Fibroblast of pulmonary artery (primary cell): ENCODE measurements around the gene GAD2.

Experiments
- DNase-seq: peaks from one replicate; pipeline ENCODE4 v3.0.0-alpha.2; 2010; ENCODE audit warnings: low read depth
- H3K4me3 ChIP-seq: replicated peaks from 2 replicates; pipeline ENCODE4 v1.5.1; 2011; ENCODE audit warnings: low read depth, mild to moderate bottlenecking, control low read depth, low read length, moderate library complexity
- TF ChIP-seq, protein P1 (sequence below): IDR thresholded peaks from 2 replicates; pipeline ENCODE4 v1.5.1; 2011; ENCODE audit warnings: mild to moderate bottlenecking, control low read depth, low read length, inconsistent platforms; ENCODE audit errors: missing control alignments

Gene GAD2

DNA sequence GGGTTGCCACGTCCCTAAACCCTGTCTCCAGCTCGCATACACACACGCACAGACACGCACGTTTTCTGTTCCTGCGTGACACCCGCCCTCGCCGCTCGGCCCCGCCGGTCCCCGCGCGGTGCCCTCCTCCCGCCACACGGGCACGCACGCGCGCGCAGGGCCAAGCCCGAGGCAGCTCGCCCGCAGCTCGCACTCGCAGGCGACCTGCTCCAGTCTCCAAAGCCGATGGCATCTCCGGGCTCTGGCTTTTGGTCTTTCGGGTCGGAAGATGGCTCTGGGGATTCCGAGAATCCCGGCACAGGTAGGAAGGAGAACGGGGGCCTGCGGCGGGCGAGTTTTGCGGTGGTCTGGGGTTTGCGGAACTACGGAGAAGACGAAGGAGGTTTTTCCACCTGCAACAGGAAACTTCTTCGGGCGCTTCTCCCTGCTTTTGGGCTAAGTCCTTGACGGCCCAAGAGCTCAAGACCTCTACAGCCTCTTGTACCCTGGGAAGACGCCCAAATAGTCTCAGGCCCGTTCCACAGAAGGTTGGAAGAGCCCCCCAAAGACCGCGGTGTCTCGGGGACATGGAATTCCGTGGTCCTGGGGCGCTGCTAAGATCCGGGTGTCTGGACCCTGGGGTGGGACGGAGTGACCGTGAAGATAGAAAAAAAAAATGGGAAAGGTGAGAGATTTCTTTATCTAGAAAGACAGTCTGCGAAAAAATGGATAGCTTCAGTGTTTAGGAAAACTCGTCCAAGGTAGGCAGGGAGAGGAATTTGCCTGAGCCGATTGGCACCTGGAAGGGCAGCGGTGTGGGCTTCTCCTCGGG is at the start of gene GAD2:
Gene GAD2 (plus strand): TSS at position 190 of the 811 bp plus-strand sequence. CDS start 36 bp downstream, at position 226.
- TF ChIP-seq, protein P1, sequence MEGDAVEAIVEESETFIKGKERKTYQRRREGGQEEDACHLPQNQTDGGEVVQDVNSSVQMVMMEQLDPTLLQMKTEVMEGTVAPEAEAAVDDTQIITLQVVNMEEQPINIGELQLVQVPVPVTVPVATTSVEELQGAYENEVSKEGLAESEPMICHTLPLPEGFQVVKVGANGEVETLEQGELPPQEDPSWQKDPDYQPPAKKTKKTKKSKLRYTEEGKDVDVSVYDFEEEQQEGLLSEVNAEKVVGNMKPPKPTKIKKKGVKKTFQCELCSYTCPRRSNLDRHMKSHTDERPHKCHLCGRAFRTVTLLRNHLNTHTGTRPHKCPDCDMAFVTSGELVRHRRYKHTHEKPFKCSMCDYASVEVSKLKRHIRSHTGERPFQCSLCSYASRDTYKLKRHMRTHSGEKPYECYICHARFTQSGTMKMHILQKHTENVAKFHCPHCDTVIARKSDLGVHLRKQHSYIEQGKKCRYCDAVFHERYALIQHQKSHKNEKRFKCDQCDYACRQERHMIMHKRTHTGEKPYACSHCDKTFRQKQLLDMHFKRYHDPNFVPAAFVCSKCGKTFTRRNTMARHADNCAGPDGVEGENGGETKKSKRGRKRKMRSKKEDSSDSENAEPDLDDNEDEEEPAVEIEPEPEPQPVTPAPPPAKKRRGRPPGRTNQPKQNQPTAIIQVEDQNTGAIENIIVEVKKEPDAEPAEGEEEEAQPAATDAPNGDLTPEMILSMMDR = no peak
- no peak for DNase-seq
- no peak within 1 kb of the TSS for H3K4me3 ChIP-seq

DNA sequence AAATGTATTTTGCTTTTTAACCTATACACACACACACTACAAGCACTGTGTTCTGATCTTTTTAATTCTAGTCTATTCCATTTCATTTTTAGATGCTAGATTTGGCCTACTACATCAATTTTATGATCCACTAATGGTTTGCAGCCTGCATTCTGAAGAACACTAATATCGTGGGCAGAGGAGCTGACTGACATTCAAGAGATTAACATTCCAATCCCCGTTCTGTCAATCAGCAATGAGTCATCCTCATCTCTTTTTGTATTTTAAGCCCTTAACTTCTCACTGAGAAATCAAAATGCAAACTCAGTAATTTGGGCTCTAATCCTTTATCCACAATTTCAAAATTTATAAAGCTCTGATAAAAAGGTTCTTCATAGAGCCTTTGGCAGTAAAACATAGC is 47.1 kb upstream of the GAD2 start:
- H3K4me3 ChIP-seq = no peak overlapping the region
- TF ChIP-seq, protein P1 = no peak
- no peak for DNase-seq

DNA sequence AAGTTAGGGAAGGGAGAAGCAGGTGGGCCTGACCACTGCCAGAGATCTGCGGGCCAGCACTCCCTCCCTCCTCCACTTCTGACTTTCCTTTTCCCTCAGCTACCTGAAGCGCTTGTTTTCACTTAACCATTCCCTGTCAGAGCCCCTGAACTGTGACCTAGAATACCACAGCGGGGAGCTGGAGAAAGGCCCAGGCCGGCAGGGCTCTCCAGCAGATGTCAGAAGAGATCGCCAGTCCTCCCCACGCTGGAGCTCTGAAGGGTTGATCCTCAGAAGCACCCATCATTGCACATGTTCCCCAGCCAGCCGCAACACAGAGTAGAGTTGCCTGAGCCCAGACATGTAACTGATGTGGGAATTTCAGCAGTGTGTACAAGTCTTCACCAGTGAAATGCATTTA is 44.4 kb upstream of the GAD2 start:
- TF ChIP-seq, protein P1 = no peak
- DNase-seq = no peak
- H3K4me3 ChIP-seq = no peak overlapping the region

DNA sequence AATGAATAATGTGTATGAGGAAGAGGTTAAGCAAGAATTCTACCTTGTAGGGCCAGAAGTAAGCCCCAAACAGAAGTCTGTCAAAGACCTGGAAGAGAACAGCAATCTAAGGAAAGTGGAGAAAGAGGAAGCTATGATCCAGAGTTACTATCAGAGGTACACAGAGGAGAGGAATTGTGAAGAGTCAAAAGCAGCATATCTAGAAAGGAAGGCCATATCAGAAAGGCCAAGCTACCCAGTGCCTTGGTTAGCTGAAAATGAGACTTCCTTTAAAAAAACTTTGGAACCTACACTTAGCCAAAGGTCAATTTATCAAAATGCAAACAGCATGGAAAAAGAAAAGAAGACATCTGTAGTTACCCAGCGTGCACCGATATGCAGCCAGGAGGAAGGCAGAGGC is 42.7 kb upstream of the GAD2 start:
- DNase-seq = no peak
- TF ChIP-seq, protein P1 = no peak
- H3K4me3 ChIP-seq = no peak overlapping the region

DNA sequence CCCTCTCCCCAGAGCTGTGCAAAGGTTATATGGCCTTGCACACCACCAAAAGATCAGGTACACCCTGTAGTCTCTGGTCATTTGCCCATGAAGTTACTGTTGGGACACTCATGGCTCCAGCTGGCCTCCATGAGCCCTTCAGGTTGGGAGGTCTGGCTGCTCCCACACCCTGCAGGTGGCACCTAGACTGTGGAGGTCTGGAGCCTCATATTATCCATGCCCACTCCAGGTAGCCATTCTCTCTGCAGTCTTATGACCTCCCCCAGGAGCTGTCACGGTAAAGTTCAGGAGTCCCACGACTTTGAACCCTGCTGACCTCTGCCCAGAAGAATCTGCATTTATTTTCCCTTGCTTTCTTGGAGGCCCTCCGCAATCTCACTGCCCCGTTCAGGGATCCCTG is 39.2 kb upstream of the GAD2 start:
- DNase-seq = no peak
- H3K4me3 ChIP-seq = no peak overlapping the region
- TF ChIP-seq, protein P1 = no peak

DNA sequence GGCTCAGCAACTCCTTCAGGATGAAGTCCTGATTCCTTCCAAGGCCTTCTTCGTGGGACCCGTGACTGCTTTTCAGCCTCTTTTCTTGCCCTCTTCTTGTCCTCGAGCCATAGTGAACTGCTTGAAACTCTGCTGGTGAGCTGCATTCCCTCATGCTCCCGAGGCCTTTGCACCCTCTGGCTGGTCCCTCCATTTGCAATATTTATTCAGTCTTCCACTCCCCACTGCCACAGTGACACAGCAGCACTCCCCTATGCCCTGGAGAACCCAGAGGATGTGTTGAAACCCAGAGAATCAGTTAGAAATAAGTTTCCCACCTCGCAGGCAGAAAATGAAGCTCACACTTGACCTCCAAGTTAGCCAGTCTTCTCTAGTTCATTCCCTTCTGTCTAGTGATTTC is 22.3 kb upstream of the GAD2 start:
- no peak for DNase-seq
- no peak overlapping the region for H3K4me3 ChIP-seq
- TF ChIP-seq, protein P1 = no peak

DNA sequence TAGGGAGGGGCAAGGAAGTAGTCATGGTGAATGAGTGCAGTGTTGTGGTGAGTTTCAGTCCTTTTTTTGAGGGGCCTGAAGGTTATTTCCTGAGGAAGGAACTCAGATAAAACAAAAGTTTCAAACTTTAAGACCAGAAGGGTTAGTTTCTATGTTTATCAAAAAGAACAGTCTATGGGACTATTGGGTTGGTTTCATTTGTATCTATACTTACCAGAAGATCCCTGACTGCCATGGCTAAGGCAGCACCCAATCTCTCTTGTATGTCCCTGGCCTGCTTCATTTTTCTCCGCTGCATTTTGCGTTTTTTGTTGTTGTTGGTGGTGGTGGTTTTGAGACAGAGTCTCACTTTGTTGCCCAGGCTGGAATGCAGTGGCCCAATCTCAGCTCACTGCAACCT is 19.3 kb upstream of the GAD2 start:
- no peak for DNase-seq
- TF ChIP-seq, protein P1 = no peak
- H3K4me3 ChIP-seq = no peak overlapping the region
